H9 (cell line): Measurements from ENCODE around the gene BACE1-AS. TPM values are rescaled to one million over a fixed set of nuclear protein-coding genes. Genes with fewer than 3 reads are reported as not detected.

Experiments used
- DNase-seq: peaks from one replicate; pipeline ENCODE4 v3.0.0-alpha.2; 2017
- H2AFZ ChIP-seq: one replicate; pipeline ENCODE4 v1.6.1; 2013; ENCODE audit warnings: mild to moderate bottlenecking, low read length, control low read depth, moderate library complexity
- H2AK5ac ChIP-seq: 2 replicates; pipeline ENCODE4 v1.6.1; 2013; ENCODE audit warnings: low read length, control low read depth, mixed read lengths; ENCODE audit not compliant: insufficient read length
- H2BK120ac ChIP-seq: one replicate; pipeline ENCODE4 v1.6.1; 2013; ENCODE audit warnings: low read depth, mild to moderate bottlenecking, low read length, control low read depth, inconsistent platforms; ENCODE audit not compliant: poor library complexity, severe bottlenecking
- H2BK12ac ChIP-seq: 2 replicates; pipeline ENCODE4 v1.6.1; 2013; ENCODE audit warnings: low read length, control low read depth, mixed read lengths, low read depth; ENCODE audit not compliant: insufficient read length
- H2BK15ac ChIP-seq: 2 replicates; pipeline ENCODE4 v1.6.1; 2013; ENCODE audit warnings: low read depth, low read length, control low read depth
- H2BK20ac ChIP-seq: one replicate; pipeline ENCODE4 v1.6.1; 2013; ENCODE audit warnings: low read depth, mild to moderate bottlenecking, low read length, control low read depth, inconsistent platforms; ENCODE audit not compliant: poor library complexity, severe bottlenecking
- H2BK5ac ChIP-seq: 2 replicates; pipeline ENCODE4 v1.6.1; 2013; ENCODE audit warnings: low read length, control low read depth, mixed read lengths; ENCODE audit not compliant: insufficient read length
- H3K14ac ChIP-seq: 2 replicates; pipeline ENCODE4 v1.6.1; 2013; ENCODE audit warnings: low read length, control low read depth; ENCODE audit not compliant: insufficient read depth
- H3K18ac ChIP-seq: 2 replicates; pipeline ENCODE4 v1.6.1; 2013; ENCODE audit warnings: low read depth, mild to moderate bottlenecking, mixed read lengths, low read length, control low read depth; ENCODE audit not compliant: insufficient read length
- H3K23ac ChIP-seq: 2 replicates; pipeline ENCODE4 v1.6.1; 2013; ENCODE audit warnings: low read length, control low read depth, mixed read lengths, low read depth; ENCODE audit not compliant: insufficient read length
- H3K23me2 ChIP-seq: 2 replicates; pipeline ENCODE4 v1.6.1; 2013; ENCODE audit warnings: low read depth, mild to moderate bottlenecking, mixed read lengths, low read length, control low read depth; ENCODE audit not compliant: insufficient read length, poor library complexity, severe bottlenecking
- H3K27ac ChIP-seq: 2 replicates; pipeline ENCODE4 v1.5.1; 2013; ENCODE audit warnings: low read length, control low read depth, mixed read lengths, low read depth; ENCODE audit not compliant: insufficient read length
- H3K27me3 ChIP-seq: 2 replicates; pipeline ENCODE4 v1.6.1; 2013; ENCODE audit warnings: low read length, control low read depth, inconsistent platforms; ENCODE audit not compliant: insufficient read depth
- H3K4ac ChIP-seq: 2 replicates; pipeline ENCODE4 v1.6.1; 2013; ENCODE audit warnings: low read depth, mild to moderate bottlenecking, control low read depth, inconsistent platforms, low read length, moderate library complexity
- H3K4me1 ChIP-seq: 2 replicates; pipeline ENCODE4 v1.6.1; 2013; ENCODE audit warnings: low read length, control low read depth, inconsistent platforms; ENCODE audit not compliant: insufficient read depth
- H3K4me2 ChIP-seq: 2 replicates; pipeline ENCODE4 v1.6.1; 2013; ENCODE audit warnings: low read length, control low read depth, mixed read lengths; ENCODE audit not compliant: insufficient read length, insufficient read depth
- H3K56ac ChIP-seq: 2 replicates; pipeline ENCODE4 v1.6.1; 2013; ENCODE audit warnings: low read depth, mild to moderate bottlenecking, mixed read lengths, low read length, control low read depth; ENCODE audit not compliant: insufficient read length
- H3K79me1 ChIP-seq: 2 replicates; pipeline ENCODE4 v1.6.1; 2013; ENCODE audit warnings: low read depth, mild to moderate bottlenecking, moderate library complexity, low read length, control low read depth, inconsistent platforms; ENCODE audit not compliant: insufficient read depth, poor library complexity, severe bottlenecking
- H3K79me2 ChIP-seq: 2 replicates; pipeline ENCODE4 v1.6.1; 2013; ENCODE audit warnings: low read length, control low read depth, inconsistent platforms; ENCODE audit not compliant: insufficient read depth
- H3K9ac ChIP-seq: 2 replicates; pipeline ENCODE4 v1.6.1; 2013; ENCODE audit warnings: low read length, control low read depth, mixed read lengths; ENCODE audit not compliant: insufficient read length; ENCODE audit errors: extremely low read depth
- H3K9me3 ChIP-seq: one replicate; pipeline ENCODE4 v1.6.1; 2013; ENCODE audit warnings: low read depth, low read length, inconsistent platforms; ENCODE audit not compliant: control insufficient read depth
- H3T11ph ChIP-seq: one replicate; pipeline ENCODE4 v1.6.1; 2013; ENCODE audit warnings: mild to moderate bottlenecking, low read length, control low read depth, inconsistent platforms
- H4K20me1 ChIP-seq: one replicate; pipeline ENCODE4 v1.6.1; 2013; ENCODE audit not compliant: control insufficient read depth, insufficient read length, insufficient read depth
- H4K5ac ChIP-seq: 2 replicates; pipeline ENCODE4 v1.6.1; 2013; ENCODE audit warnings: low read depth, mild to moderate bottlenecking, mixed read lengths, low read length, control low read depth; ENCODE audit not compliant: insufficient read length
- H4K8ac ChIP-seq: replicated peaks from 2 replicates; pipeline ENCODE4 v1.6.1; 2013; ENCODE audit warnings: low read length, control low read depth, mixed read lengths, low read depth; ENCODE audit not compliant: insufficient read length
- H4K91ac ChIP-seq: 2 replicates; pipeline ENCODE4 v1.6.1; 2013; ENCODE audit warnings: low read depth, mild to moderate bottlenecking, moderate library complexity, mixed read lengths, low read length, control low read depth; ENCODE audit not compliant: insufficient read length
- H3K27ac Mint-ChIP-seq, 3 experiments: 2 replicates in 2 of 3; 3 replicates in 1 of 3; pipeline ENCODE4 v1.8.0; 2020 to 2021; ENCODE audit warnings: mixed read lengths in 3 of 3, mild to moderate bottlenecking in 1 of 3, moderate library complexity in 1 of 3
- H3K27me3 Mint-ChIP-seq: 2 replicates; pipeline ENCODE4 v1.8.0; 2021; ENCODE audit warnings: low read depth, mild to moderate bottlenecking, moderate library complexity, mixed read lengths
- H3K36me3 Mint-ChIP-seq, 3 experiments: 2 replicates in 2 of 3; 3 replicates in 1 of 3; pipeline ENCODE4 v1.8.0; 2020 to 2021; ENCODE audit warnings: low read depth in 3 of 3, mixed read lengths in 3 of 3; ENCODE audit not compliant: insufficient read depth in 1 of 3
- H3K4me1 Mint-ChIP-seq, 2 experiments: 2 replicates each; pipeline ENCODE4 v1.8.0; 2020; ENCODE audit warnings: mixed read lengths in 2 of 2
- H3K4me3 Mint-ChIP-seq, 2 experiments: 2 replicates in 1 of 2; 3 replicates in 1 of 2; pipeline ENCODE4 v1.8.0; 2020 to 2021; ENCODE audit warnings: mild to moderate bottlenecking in 2 of 2, mixed read lengths in 2 of 2, moderate library complexity in 1 of 2
- H3K9me3 Mint-ChIP-seq, 2 experiments: 2 replicates in 1 of 2; 3 replicates in 1 of 2; pipeline ENCODE4 v1.8.0; 2020; ENCODE audit warnings: mild to moderate bottlenecking in 2 of 2, mixed read lengths in 2 of 2, moderate library complexity in 1 of 2
- WGBS: extraction: QIAGEN DNeasy Blood & Tissue Kit; methylation state at CpG from one replicate; pipeline ENCODE4 v1.1.7; 2013; ENCODE audit warnings: missing lambda C conversion rate, low lambda C conversion rate, mixed read lengths; ENCODE audit not compliant: insufficient read length; ENCODE audit errors: extremely low coverage; 5-methylcytosine and 5-hydroxymethylcytosine counted together
- total RNA-seq: library from RNA; stranded (reverse); gene quantifications from 2 replicates; pipeline ENCODE4 v1.2.1, GENCODE V29; 2021
- TF ChIP-seq, protein P1 (sequence below): fragments of 200-600 bp; sonication (generic); conservative IDR thresholded peaks from 3 replicates; pipeline ENCODE4 v1.8.0; 2021; ENCODE audit warnings: antibody characterized with exemption, mild to moderate bottlenecking

BACE1-AS gene
- total RNA-seq, 1 experiment from 2014 or later = 9.9 TPM

- Histone ChIP-seq H3T11ph (no peak overlapping the region), H3K4me1 (no peaks in the 10 kb centered on the region), H2AK5ac (no peak overlapping the region), H3K79me2 (no peaks in the 10 kb centered on the region), H3K79me1 (no peaks in the 10 kb centered on the region), H2BK120ac (no peak overlapping the region), H4K5ac (no peak overlapping the region), H3K23me2 (no peaks in the 10 kb centered on the region), H3K9ac (no peak overlapping the region), H3K9me3 (no peaks in the 10 kb centered on the region), H2BK5ac (no peak overlapping the region), H3K27ac (no peak overlapping the region), H2AFZ (no peak overlapping the region), H3K56ac (no peak overlapping the region), H2BK15ac (no peak overlapping the region), H3K4ac (no peak overlapping the region), H4K20me1 (no peaks in the 10 kb centered on the region), H2BK12ac (no peak overlapping the region), H3K18ac (no peak overlapping the region), H4K91ac (no peak overlapping the region), H3K4me2 (no peak overlapping the region), H3K14ac (no peak overlapping the region), H4K8ac (no peak overlapping the region), H2BK20ac (no peak overlapping the region), H3K23ac (no peak overlapping the region), H3K27me3 (no peaks in the 10 kb centered on the region)
- whole genome bisulfite sequencing = 100% methylated on average over 2 of the region's 9 CpGs
- Mint-ChIP-seq H3K27ac (peak overlapping the region in 1 of 3 experiments; percentile 42; a peak in 3 of 7 replicates), H3K36me3 (peaks cover 3 to 19% (median 8%) of the 10 kb centered on the region in 3 experiments; a peak in 5 of 7 replicates), H3K27me3 (0 out of 2 replicates have a peak, but pooled peaks cover 1% of the 10 kb centered on the region), H3K4me3 (no peak overlapping the region), H3K9me3 (no peaks in the 10 kb centered on the region), H3K4me1 (peaks cover 4 to 6% of the 10 kb centered on the region in 2 experiments; a peak in 3 of 4 replicates)
- TF ChIP-seq, protein P1, sequence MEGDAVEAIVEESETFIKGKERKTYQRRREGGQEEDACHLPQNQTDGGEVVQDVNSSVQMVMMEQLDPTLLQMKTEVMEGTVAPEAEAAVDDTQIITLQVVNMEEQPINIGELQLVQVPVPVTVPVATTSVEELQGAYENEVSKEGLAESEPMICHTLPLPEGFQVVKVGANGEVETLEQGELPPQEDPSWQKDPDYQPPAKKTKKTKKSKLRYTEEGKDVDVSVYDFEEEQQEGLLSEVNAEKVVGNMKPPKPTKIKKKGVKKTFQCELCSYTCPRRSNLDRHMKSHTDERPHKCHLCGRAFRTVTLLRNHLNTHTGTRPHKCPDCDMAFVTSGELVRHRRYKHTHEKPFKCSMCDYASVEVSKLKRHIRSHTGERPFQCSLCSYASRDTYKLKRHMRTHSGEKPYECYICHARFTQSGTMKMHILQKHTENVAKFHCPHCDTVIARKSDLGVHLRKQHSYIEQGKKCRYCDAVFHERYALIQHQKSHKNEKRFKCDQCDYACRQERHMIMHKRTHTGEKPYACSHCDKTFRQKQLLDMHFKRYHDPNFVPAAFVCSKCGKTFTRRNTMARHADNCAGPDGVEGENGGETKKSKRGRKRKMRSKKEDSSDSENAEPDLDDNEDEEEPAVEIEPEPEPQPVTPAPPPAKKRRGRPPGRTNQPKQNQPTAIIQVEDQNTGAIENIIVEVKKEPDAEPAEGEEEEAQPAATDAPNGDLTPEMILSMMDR = no peak
- no peak for DNase-seq
Measured at GRCh38 chr11:117273550-117274289, 17.4 kb upstream of the BACE1-AS start.
